T-helper 1 cell treated with Interleukin-12 subunit alpha and Interleukin-12 subunit beta and Interleukin-4 antibody, amounts not matched to agents 30 μg/mL and 1 μg/mL, for 36 hours (primary cell): ENCODE data around the gene GP9.

Experiments used
- H3K27ac Mint-ChIP-seq: one replicate; pipeline ENCODE4 v1.8.0; 2021; ENCODE audit warnings: mild to moderate bottlenecking, mixed read lengths
- H3K27me3 Mint-ChIP-seq: one replicate; pipeline ENCODE4 v1.8.0; 2021; ENCODE audit warnings: low read depth, mixed read lengths
- H3K36me3 Mint-ChIP-seq: one replicate; pipeline ENCODE4 v1.8.0; 2021; ENCODE audit warnings: low read depth, mixed read lengths
- H3K4me1 Mint-ChIP-seq: one replicate; pipeline ENCODE4 v1.8.0; 2021; ENCODE audit warnings: low read depth, mixed read lengths
- H3K4me3 Mint-ChIP-seq: one replicate; pipeline ENCODE4 v1.8.0; 2021; ENCODE audit warnings: mild to moderate bottlenecking, moderate library complexity, mixed read lengths
- H3K9me3 Mint-ChIP-seq: one replicate; pipeline ENCODE4 v1.8.0; 2021; ENCODE audit warnings: mixed read lengths

The GP9 gene

GRCh38 chr3:129022114-129023007 is 38.2 kb upstream of the GP9 start:
- H3K36me3 Mint-ChIP-seq: no peaks in the 10 kb centered on the region

GRCh38 chr3:129023008-129023358 is 37.6 kb upstream of the GP9 start:
- Mint-ChIP-seq H3K27me3 (peaks cover 5% of the 10 kb centered on the region), H3K9me3 (no peaks in the 10 kb centered on the region), H3K36me3 (no peaks in the 10 kb centered on the region), H3K4me3 (no peak overlapping the region), H3K4me1 (peaks cover 7% of the 10 kb centered on the region), H3K27ac (no peak overlapping the region)

More at GRCh38 chr3:129022114-129023007, 38.2 kb upstream of the GP9 start:
- Mint-ChIP-seq H3K27ac (no peak overlapping the region), H3K4me1 (peaks cover 12% of the 10 kb centered on the region), H3K9me3 (no peaks in the 10 kb centered on the region), H3K27me3 (peaks cover 5% of the 10 kb centered on the region), H3K4me3 (no peak overlapping the region)

GRCh38 chr3:129023909-129024308 is 36.7 kb upstream of the GP9 start:
- Mint-ChIP-seq H3K27me3 (peaks cover 5% of the 10 kb centered on the region), H3K9me3 (no peaks in the 10 kb centered on the region), H3K36me3 (no peaks in the 10 kb centered on the region), H3K27ac (no peak overlapping the region), H3K4me1 (peaks cover 7% of the 10 kb centered on the region), H3K4me3 (no peak overlapping the region)

- peaks cover 5% of the 10 kb centered on the region for H3K27me3 Mint-ChIP-seq
- H3K36me3 Mint-ChIP-seq: no peaks in the 10 kb centered on the region
- peaks cover 7% of the 10 kb centered on the region for H3K4me1 Mint-ChIP-seq
- no peaks in the 10 kb centered on the region for H3K9me3 Mint-ChIP-seq
- H3K4me3 Mint-ChIP-seq: no peak overlapping the region
- H3K27ac Mint-ChIP-seq: peak overlapping the region; percentile 17
Measured at GRCh38 chr3:129025108-129025507, 35.5 kb upstream of the GP9 start.

GRCh38 chr3:129025691-129026435 is 34.7 kb upstream of the GP9 start:
- H3K4me1 Mint-ChIP-seq: peaks cover 8% of the 10 kb centered on the region
- no peaks in the 10 kb centered on the region for H3K9me3 Mint-ChIP-seq
- peak overlapping the region; percentile 79 for H3K4me3 Mint-ChIP-seq
- H3K36me3 Mint-ChIP-seq: no peaks in the 10 kb centered on the region
- H3K27me3 Mint-ChIP-seq: peaks cover 5% of the 10 kb centered on the region
- H3K27ac Mint-ChIP-seq: peak overlapping the region; percentile 22

GRCh38 chr3:129026728-129027543 is 33.6 kb upstream of the GP9 start:
- peak overlapping the region; percentile 90 for H3K27ac Mint-ChIP-seq

GRCh38 chr3:129027544-129027880 is 33.1 kb upstream of the GP9 start:
- Mint-ChIP-seq H3K4me3 (no peak overlapping the region), H3K9me3 (no peaks in the 10 kb centered on the region), H3K27ac (no peak overlapping the region), H3K36me3 (no peaks in the 10 kb centered on the region), H3K4me1 (peaks cover 8% of the 10 kb centered on the region), H3K27me3 (peaks cover 5% of the 10 kb centered on the region)

More at GRCh38 chr3:129026728-129027543, 33.6 kb upstream of the GP9 start:
- peak overlapping the region; percentile 79 for H3K4me3 Mint-ChIP-seq
- H3K36me3 Mint-ChIP-seq: no peaks in the 10 kb centered on the region
- no peaks in the 10 kb centered on the region for H3K9me3 Mint-ChIP-seq
- H3K27me3 Mint-ChIP-seq: peaks cover 5% of the 10 kb centered on the region
- peaks cover 8% of the 10 kb centered on the region for H3K4me1 Mint-ChIP-seq

- peaks cover 5% of the 10 kb centered on the region for H3K27me3 Mint-ChIP-seq
- peak overlapping the region; percentile 25 for H3K4me3 Mint-ChIP-seq
- no peaks in the 10 kb centered on the region for H3K9me3 Mint-ChIP-seq
- no peaks in the 10 kb centered on the region for H3K36me3 Mint-ChIP-seq
- no peak overlapping the region for H3K27ac Mint-ChIP-seq
- peaks cover 8% of the 10 kb centered on the region for H3K4me1 Mint-ChIP-seq
Measured at GRCh38 chr3:129028866-129029265, 31.7 kb upstream of the GP9 start.

GRCh38 chr3:129030611-129031010 is 30.0 kb upstream of the GP9 start:
- H3K9me3 Mint-ChIP-seq: no peaks in the 10 kb centered on the region
- H3K36me3 Mint-ChIP-seq: no peaks in the 10 kb centered on the region
- H3K27ac Mint-ChIP-seq: no peak overlapping the region
- H3K4me1 Mint-ChIP-seq: peaks cover 8% of the 10 kb centered on the region
- H3K4me3 Mint-ChIP-seq: no peak overlapping the region
- no peaks in the 10 kb centered on the region for H3K27me3 Mint-ChIP-seq

- Mint-ChIP-seq H3K27ac (no peak overlapping the region), H3K27me3 (no peaks in the 10 kb centered on the region), H3K4me1 (peaks cover 4% of the 10 kb centered on the region), H3K9me3 (no peaks in the 10 kb centered on the region), H3K4me3 (no peak overlapping the region), H3K36me3 (no peaks in the 10 kb centered on the region)
Measured at GRCh38 chr3:129031476-129032215, 28.9 kb upstream of the GP9 start.

- Mint-ChIP-seq H3K4me1 (peaks cover 1% of the 10 kb centered on the region), H3K4me3 (no peak overlapping the region), H3K9me3 (no peaks in the 10 kb centered on the region), H3K27me3 (no peaks in the 10 kb centered on the region), H3K27ac (no peak overlapping the region), H3K36me3 (no peaks in the 10 kb centered on the region)
Measured at GRCh38 chr3:129032716-129033115, 27.9 kb upstream of the GP9 start.

- Mint-ChIP-seq H3K4me3 (no peak overlapping the region), H3K36me3 (no peaks in the 10 kb centered on the region), H3K27ac (no peak overlapping the region), H3K27me3 (no peaks in the 10 kb centered on the region), H3K9me3 (no peaks in the 10 kb centered on the region), H3K4me1 (peaks cover 1% of the 10 kb centered on the region)
Measured at GRCh38 chr3:129033151-129033550, 27.4 kb upstream of the GP9 start.

GRCh38 chr3:129033633-129034321 is 26.8 kb upstream of the GP9 start:
- H3K9me3 Mint-ChIP-seq: no peaks in the 10 kb centered on the region
- H3K4me3 Mint-ChIP-seq: no peak overlapping the region
- H3K4me1 Mint-ChIP-seq: peaks cover 1% of the 10 kb centered on the region
- H3K27ac Mint-ChIP-seq: no peak overlapping the region
- no peaks in the 10 kb centered on the region for H3K27me3 Mint-ChIP-seq
- H3K36me3 Mint-ChIP-seq: no peaks in the 10 kb centered on the region
